Measurements from ENCODE around the gene RASAL1. TPM values are rescaled to one million over a fixed set of nuclear protein-coding genes. Genes with fewer than 3 reads are reported as not detected.

Gene RASAL1
- total RNA-seq, 1 donor from 2014 or later: 2.5 TPM

GRCh38 chr12:113055594-113056380 is 79.8 kb downstream of the RASAL1 start:
- no peak for DNase-seq

- DNase-seq: no peak
Observed at GRCh38 chr12:113054948-113055486, 80.5 kb downstream of the RASAL1 start.

- DNase-seq: no peak
Observed at GRCh38 chr12:113052326-113052725, 83.2 kb downstream of the RASAL1 start.

GRCh38 chr12:113051759-113052158 is 83.8 kb downstream of the RASAL1 start:
- DNase-seq: no peak

- no peak for DNase-seq
Observed at GRCh38 chr12:113050795-113051194, 84.8 kb downstream of the RASAL1 start.

GRCh38 chr12:113049976-113050742 is 85.4 kb downstream of the RASAL1 start:
- DNase-seq: no peak

Small RNAs within 50 kb of the gene (small RNA-seq; reads per million reads assigned to genes)
- gene MIR7106 (not detected), gene RF00019 (not detected)

Other genes starting within 250 kb of the RASAL1 start
- 2.5 TPM for gene OAS1, start 228.8 kb downstream of the RASAL1 start, total RNA-seq
- 1.6 TPM for gene OAS3, start 197.3 kb downstream of the RASAL1 start, total RNA-seq
- 2.0 TPM for gene OAS2, start 157.2 kb downstream of the RASAL1 start, total RNA-seq
- 16.2 TPM for gene DTX1, start 79.0 kb downstream of the RASAL1 start, total RNA-seq
- 0.62 TPM for gene CFAP73, start 14.0 kb upstream of the RASAL1 start, total RNA-seq
- gene DDX54, start 49.7 kb upstream of the RASAL1 start, total RNA-seq: 12.0 TPM
- gene RITA1, start 50.0 kb upstream of the RASAL1 start, total RNA-seq: 8.4 TPM
- 4.7 TPM for gene TPCN1, start 85.7 kb upstream of the RASAL1 start, total RNA-seq
- 5.0 TPM for gene SLC8B1, start 199.3 kb upstream of the RASAL1 start, total RNA-seq
- 8.9 TPM for gene PLBD2, start 222.8 kb upstream of the RASAL1 start, total RNA-seq